ENCODE results near the gene TMEM30B. TPM values are rescaled to one million over a fixed set of nuclear protein-coding genes. Genes with fewer than 3 reads are reported as not detected.

TMEM30B gene
- total RNA-seq, 2 donors from 2014 or later, result 0.81 to 1.2 TPM

GRCh38 chr14:61269321-61270083, 11.6 kb downstream of the TMEM30B start:
- peaks cover 4 to 6% of the 10 kb centered on the region in 2 donors for H3K4me1 Mint-ChIP-seq (ENCODE audit: low read depth in 2 of 2)
- DNase-seq (ENCODE audit: low spot score) (peak; percentile 82), ATAC-seq (peak; percentile 84 to 87)
- H3K27ac Mint-ChIP-seq, result no peak overlapping the region
- H3K4me3 Mint-ChIP-seq, result peak overlapping the region; percentile 61
- no peaks in the 10 kb centered on the region for H3K36me3 Mint-ChIP-seq
- no peaks in the 10 kb centered on the region for H3K9me3 Mint-ChIP-seq
- peaks cover 33 to 53% of the 10 kb centered on the region in 2 donors for H3K27me3 Mint-ChIP-seq

GRCh38 chr14:61268812-61269211, 12.3 kb downstream of the TMEM30B start:
- Mint-ChIP-seq H3K9me3 (no peaks in the 10 kb centered on the region), H3K4me3 (no peak overlapping the region), H3K4me1 (ENCODE audit: low read depth in 2 of 2) (peaks cover 4 to 6% of the 10 kb centered on the region in 2 donors), H3K36me3 (no peaks in the 10 kb centered on the region), H3K27ac (no peak overlapping the region), H3K27me3 (peaks cover 26 to 51% of the 10 kb centered on the region in 2 donors)
- ATAC-seq (no peak), DNase-seq (ENCODE audit: low spot score) (no peak)

- H3K27me3 Mint-ChIP-seq, result peaks cover 27 to 53% of the 10 kb centered on the region in 2 donors
- ATAC-seq, result no peak
These were observed 14.0 kb downstream of the TMEM30B start for GRCh38 chr14:61266891-61267740.

GRCh38 chr14:61266436-61266835, 14.7 kb downstream of the TMEM30B start:
- ATAC-seq (no peak), DNase-seq (ENCODE audit: low spot score) (no peak)
- no peaks in the 10 kb centered on the region for H3K36me3 Mint-ChIP-seq
- H3K4me1 Mint-ChIP-seq (ENCODE audit: low read depth in 2 of 2), result peaks cover 4 to 6% of the 10 kb centered on the region in 2 donors
- H3K27ac Mint-ChIP-seq, result no peak overlapping the region
- no peaks in the 10 kb centered on the region for H3K9me3 Mint-ChIP-seq
- H3K27me3 Mint-ChIP-seq, result peaks cover 27 to 54% of the 10 kb centered on the region in 2 donors
- no peak overlapping the region for H3K4me3 Mint-ChIP-seq

More at GRCh38 chr14:61266891-61267740, 14.0 kb downstream of the TMEM30B start:
- Mint-ChIP-seq H3K4me3 (no peak overlapping the region), H3K4me1 (ENCODE audit: low read depth in 2 of 2) (peaks cover 4 to 6% of the 10 kb centered on the region in 2 donors), H3K36me3 (no peaks in the 10 kb centered on the region), H3K9me3 (no peaks in the 10 kb centered on the region), H3K27ac (no peak overlapping the region)
- no peak for DNase-seq (ENCODE audit: low spot score)

GRCh38 chr14:61264651-61265050, 16.5 kb downstream of the TMEM30B start:
- H3K27ac Mint-ChIP-seq, result no peak overlapping the region
- H3K4me3 Mint-ChIP-seq, result no peak overlapping the region
- ATAC-seq (no peak), DNase-seq (ENCODE audit: low spot score) (no peak)
- peaks cover 3% of the 10 kb centered on the region in 2 donors for H3K4me1 Mint-ChIP-seq (ENCODE audit: low read depth in 2 of 2)
- no peaks in the 10 kb centered on the region for H3K36me3 Mint-ChIP-seq
- H3K9me3 Mint-ChIP-seq, result no peaks in the 10 kb centered on the region
- H3K27me3 Mint-ChIP-seq, result peaks cover 24 to 46% of the 10 kb centered on the region in 2 donors

- peaks cover 21 to 42% of the 10 kb centered on the region in 2 donors for H3K27me3 Mint-ChIP-seq
- no peaks in the 10 kb centered on the region for H3K36me3 Mint-ChIP-seq
- no peaks in the 10 kb centered on the region for H3K4me1 Mint-ChIP-seq (ENCODE audit: low read depth in 2 of 2)
- no peak overlapping the region for H3K27ac Mint-ChIP-seq
- no peak overlapping the region for H3K4me3 Mint-ChIP-seq
- DNase-seq (ENCODE audit: low spot score), result no peak
- ATAC-seq, result no peak
- no peaks in the 10 kb centered on the region for H3K9me3 Mint-ChIP-seq
These were observed 17.0 kb downstream of the TMEM30B start for GRCh38 chr14:61264010-61264571.

GRCh38 chr14:61262082-61262481, 19.1 kb downstream of the TMEM30B start:
- Mint-ChIP-seq H3K36me3 (no peaks in the 10 kb centered on the region), H3K4me1 (ENCODE audit: low read depth in 2 of 2) (no peaks in the 10 kb centered on the region), H3K27ac (no peak overlapping the region), H3K9me3 (no peaks in the 10 kb centered on the region), H3K27me3 (peaks cover 19 to 38% of the 10 kb centered on the region in 2 donors), H3K4me3 (no peak overlapping the region)
- DNase-seq (ENCODE audit: low spot score), result no peak
- ATAC-seq, result no peak

GRCh38 chr14:61260939-61261776, 20.0 kb downstream of the TMEM30B start:
- Mint-ChIP-seq H3K4me3 (no peak overlapping the region), H3K9me3 (no peaks in the 10 kb centered on the region), H3K27me3 (peaks cover 19 to 45% of the 10 kb centered on the region in 2 donors), H3K4me1 (ENCODE audit: low read depth in 2 of 2) (no peaks in the 10 kb centered on the region), H3K27ac (no peak overlapping the region), H3K36me3 (no peaks in the 10 kb centered on the region)
- no peak for DNase-seq (ENCODE audit: low spot score)
- ATAC-seq, result no peak

- ATAC-seq (no peak), DNase-seq (ENCODE audit: low spot score) (no peak)
- Mint-ChIP-seq H3K27ac (no peak overlapping the region), H3K4me1 (ENCODE audit: low read depth in 2 of 2) (no peaks in the 10 kb centered on the region), H3K9me3 (no peaks in the 10 kb centered on the region), H3K27me3 (peaks cover 17 to 30% of the 10 kb centered on the region in 2 donors), H3K4me3 (no peak overlapping the region), H3K36me3 (no peaks in the 10 kb centered on the region)
These were observed 22.2 kb downstream of the TMEM30B start for GRCh38 chr14:61258985-61259384.

GRCh38 chr14:61257469-61258057, 23.6 kb downstream of the TMEM30B start:
- Mint-ChIP-seq H3K4me1 (ENCODE audit: low read depth in 2 of 2) (peaks cover 3 to 4% of the 10 kb centered on the region in 2 donors), H3K4me3 (no peak overlapping the region), H3K27ac (no peak overlapping the region), H3K36me3 (no peaks in the 10 kb centered on the region), H3K27me3 (peaks cover 16 to 38% of the 10 kb centered on the region in 2 donors), H3K9me3 (no peaks in the 10 kb centered on the region)
- no peak for ATAC-seq
- DNase-seq (ENCODE audit: low spot score), result no peak

GRCh38 chr14:61256826-61257468, 24.2 kb downstream of the TMEM30B start:
- ATAC-seq, result no peak
- no peaks in the 10 kb centered on the region for H3K36me3 Mint-ChIP-seq

GRCh38 chr14:61255968-61256367, 25.2 kb downstream of the TMEM30B start:
- no peak for DNase-seq (ENCODE audit: low spot score)
- no peak overlapping the region for H3K27ac Mint-ChIP-seq
- H3K4me3 Mint-ChIP-seq, result no peak overlapping the region
- no peaks in the 10 kb centered on the region for H3K36me3 Mint-ChIP-seq
- peaks cover 18 to 40% of the 10 kb centered on the region in 2 donors for H3K27me3 Mint-ChIP-seq
- H3K9me3 Mint-ChIP-seq, result no peaks in the 10 kb centered on the region
- no peak for ATAC-seq
- H3K4me1 Mint-ChIP-seq (ENCODE audit: low read depth in 2 of 2), result peaks cover 3 to 6% of the 10 kb centered on the region in 2 donors

More at GRCh38 chr14:61256826-61257468, 24.2 kb downstream of the TMEM30B start:
- Mint-ChIP-seq H3K4me3 (no peak overlapping the region), H3K9me3 (no peaks in the 10 kb centered on the region), H3K27me3 (peaks cover 14 to 34% of the 10 kb centered on the region in 2 donors), H3K27ac (no peak overlapping the region), H3K4me1 (ENCODE audit: low read depth in 2 of 2) (peaks cover 3 to 6% of the 10 kb centered on the region in 2 donors)
- no peak for DNase-seq (ENCODE audit: low spot score)

Data from natural killer cell treated with Interleukin-12 subunit alpha and Interleukin-12 subunit beta and Interleukin-15 and Interleukin-18, amount 100 ng/mL, for 72 hours (primary cell).